ENCODE data around the gene MIPOL1.
"Not testable (repeated sequence)": the region's sequence is repeated elsewhere in the genome, so short reads cannot be mapped to it uniquely, and the experiment has no call there.

Gene MIPOL1

DNA sequence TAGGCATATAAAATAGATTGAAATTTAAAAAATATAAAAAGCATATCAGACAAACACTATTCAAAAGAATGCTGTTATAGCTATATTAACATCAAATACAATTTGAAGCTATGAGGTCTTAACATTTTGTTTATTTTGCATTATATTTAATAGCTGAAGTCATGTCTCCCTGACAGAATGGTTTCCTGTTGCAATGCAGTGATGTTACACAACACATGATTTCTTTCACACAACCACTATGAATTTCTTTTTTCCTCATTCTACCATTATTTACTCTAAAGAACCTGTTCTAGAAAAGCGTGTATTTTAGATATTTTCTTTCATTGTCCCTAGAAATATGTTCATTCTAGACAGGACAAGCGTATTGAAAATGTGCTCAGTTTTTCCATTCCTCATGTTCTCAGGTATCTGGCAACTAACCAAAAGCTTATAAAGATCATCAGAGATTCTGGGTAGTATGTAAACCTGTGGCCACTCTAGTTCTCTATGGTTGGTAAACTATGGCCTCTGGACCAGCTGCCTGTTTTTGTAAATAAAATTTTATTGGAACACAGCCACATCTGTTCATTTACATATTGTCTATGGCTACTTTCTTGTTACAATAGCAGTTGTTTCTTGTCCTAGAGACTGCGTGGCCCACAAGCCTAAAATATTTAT, 213.5 kb downstream of the MIPOL1 start:
- DNase-seq, result no peak

DNA sequence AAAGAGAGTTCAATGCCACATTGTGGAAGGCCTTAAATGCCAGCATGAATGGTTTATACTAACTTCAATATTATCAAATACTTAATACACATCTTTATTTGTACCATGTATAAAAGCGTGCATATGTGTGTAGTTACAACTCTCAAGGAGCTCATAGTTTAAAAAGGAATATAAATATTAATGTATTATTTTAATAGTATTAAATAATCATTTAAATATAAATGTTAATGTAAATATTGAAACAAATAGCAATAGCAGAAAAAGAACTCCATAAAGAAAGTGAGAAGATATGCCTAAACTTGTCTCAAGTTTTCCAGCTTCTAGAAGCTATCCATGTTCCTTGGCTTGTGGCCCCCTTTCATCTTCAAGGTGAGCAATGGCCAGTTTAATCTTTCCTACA, 215.3 kb downstream of the MIPOL1 start:
- DNase-seq, result no peak

DNA sequence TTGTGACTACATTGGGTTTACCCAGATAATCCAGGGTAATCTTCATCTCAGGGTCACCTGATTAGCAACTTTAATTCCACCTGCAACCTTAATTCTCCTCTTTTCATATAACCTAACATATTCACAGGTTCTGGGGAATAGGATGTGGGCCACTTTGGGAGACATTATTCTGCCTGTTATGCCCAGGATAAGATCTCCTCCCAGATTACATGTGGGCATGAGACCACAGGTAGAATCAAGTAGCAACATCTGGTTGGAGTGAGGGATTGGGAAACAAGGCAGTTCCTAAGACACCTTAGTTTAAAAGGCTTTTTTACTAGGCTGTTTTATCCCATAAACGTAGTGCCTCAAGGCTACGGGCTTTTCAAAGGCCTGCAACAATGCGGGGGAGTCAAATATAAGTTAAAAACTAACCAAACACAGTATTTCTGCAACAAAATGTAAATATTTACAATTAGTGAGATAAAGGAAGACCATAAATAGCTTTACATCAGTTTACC, 215.8 kb downstream of the MIPOL1 start:
- DNase-seq, result no peak

DNA sequence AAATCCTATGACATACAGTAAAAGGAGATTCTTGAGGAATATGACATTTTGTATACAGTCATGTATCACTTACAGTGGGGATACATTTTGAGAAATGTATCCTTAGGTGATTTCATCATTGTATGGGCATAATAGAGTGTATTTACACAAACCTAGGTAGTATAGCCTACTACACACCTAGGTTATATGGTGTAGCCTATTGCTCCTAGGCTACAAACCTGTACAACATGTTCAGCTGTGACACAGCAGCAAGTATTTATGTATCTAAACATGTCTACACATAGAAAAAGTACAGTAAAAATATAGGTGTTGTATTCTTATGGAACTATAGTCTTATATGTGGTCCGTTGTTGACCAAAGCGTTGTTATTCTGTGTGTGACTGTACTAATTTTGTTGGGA, 218.5 kb downstream of the MIPOL1 start:
- no peak for DNase-seq

DNA sequence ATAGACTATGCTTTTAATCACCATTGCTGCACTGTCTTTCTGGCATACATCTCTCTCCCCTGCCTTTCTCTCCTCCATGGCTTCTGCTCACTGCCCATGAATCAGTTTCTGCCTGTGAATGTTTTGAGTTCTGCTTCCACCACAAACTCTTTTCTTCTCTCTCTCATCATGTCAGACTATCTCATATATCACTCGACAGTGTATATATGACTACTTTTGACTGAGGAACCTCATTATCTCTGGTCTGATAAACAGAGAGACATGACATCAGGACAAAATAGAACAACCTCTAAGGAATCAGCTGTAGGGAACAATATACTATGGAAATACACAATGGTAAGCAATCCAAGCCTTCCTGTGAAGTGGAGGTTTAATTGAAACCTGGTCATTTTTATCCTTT, 219.4 kb downstream of the MIPOL1 start:
- no peak for DNase-seq

DNA sequence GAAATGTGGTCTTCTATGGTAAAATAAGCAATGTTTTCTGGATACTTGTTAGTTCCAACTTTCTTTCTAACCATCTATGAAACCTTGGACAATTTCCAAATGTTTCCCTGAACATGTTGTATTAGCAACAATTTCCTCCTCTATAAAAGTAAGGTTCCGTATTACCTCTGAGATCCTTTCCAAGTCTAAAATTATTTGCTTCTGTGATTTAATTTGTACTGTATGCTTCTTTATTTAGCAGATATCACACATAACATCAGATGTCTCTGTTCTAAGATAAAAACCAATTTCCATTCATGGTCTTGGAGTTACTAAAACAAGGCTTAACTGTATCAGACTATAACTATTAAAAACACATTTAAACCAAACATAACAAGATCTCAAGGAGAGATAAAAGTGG, 220.1 kb downstream of the MIPOL1 start:
- DNase-seq, result no peak

DNA sequence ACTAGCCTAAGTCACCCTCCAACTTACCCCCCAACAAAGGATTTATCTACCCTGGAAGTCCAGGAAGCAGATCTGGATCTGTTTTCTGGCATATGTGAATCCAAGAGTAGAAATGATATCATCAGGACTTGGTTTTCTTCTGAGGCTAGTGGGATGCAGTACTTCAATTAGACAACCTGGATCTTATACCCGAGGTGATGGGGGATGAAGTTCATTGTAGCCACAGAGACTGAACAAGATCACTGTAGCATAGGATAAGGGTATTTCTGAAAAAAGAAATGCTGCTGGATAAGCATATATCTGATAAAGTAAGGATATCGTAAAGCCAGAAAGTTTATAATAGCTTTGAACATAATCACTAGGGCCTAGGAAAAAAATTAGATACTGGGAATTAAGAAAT, 222.9 kb downstream of the MIPOL1 start:
- DNase-seq, result no peak

DNA sequence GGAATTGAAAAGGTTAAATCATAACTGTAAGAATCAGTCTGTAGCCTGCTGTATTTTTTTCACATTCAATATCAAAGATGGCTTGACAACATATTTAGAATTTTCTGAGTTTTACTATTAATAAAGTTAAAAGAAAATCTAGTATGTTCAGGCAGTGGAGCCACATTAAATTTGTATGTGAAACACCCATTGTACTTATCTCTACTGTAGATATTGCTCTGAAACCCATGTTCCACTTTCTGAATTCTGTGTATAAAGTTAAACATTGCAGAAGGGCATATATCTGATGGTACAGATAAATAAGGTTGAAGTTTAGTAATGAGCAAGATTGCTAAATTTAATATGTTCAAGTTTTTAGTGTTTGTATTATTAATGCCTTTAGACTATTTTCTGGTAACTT, 224.6 kb downstream of the MIPOL1 start:
- DNase-seq, result no peak

DNA sequence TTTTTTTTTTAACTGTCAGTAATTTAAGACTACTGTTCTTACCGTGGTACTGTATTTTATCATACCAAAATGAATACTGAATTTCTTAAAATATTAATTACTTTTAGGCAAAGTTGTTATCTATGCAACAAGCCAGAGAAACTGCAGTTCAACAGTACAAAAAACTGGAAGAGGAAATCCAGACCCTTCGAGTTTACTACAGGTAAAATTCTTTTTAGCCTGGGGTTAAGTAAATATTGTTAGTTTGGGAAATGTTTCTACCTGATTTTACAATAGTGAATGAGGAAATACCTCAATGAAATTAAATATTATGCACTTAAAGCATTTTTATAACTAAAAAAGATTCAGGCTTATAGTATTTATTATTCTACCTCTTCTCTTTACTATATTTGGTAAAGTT, 225.0 kb downstream of the MIPOL1 start:
- DNase-seq, result no peak

DNA sequence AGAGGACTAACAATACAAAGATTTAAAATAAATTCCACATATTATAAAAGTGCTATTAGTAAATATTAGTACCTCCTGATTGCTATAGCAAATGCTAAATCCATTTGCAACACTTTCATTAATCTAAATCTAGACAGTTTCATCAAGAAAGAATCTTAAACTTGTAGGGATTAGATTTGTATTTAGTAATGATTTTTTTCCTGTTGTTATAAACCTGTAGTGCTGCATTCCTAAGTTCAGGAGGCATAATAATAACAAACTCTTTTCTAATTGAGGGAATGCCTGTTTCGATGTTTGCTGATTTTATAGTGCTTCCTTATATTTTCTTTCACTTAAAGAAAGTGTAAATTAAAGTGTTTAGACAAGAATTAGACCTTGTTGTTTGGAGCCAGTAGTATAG, 231.2 kb downstream of the MIPOL1 start:
- DNase-seq, result no peak

DNA sequence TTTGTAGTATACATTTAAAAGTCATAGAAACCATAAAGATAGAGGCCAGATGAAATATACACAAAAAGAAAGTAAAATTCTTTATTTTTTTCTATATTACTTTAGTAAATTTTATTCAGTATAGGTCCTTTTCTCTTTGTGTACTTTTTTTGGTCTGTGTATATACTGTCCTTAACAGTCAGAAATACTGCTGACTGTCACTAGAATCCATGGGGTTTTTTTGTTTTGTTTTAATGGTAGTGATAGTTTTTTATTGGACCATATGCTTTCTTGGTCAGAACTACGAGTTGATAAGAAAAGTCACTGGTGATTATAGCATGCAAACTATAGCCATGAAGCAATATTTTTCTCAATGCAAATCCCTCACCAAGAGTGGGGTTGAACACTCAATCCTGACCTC, 231.9 kb downstream of the MIPOL1 start:
- DNase-seq, result no peak

DNA sequence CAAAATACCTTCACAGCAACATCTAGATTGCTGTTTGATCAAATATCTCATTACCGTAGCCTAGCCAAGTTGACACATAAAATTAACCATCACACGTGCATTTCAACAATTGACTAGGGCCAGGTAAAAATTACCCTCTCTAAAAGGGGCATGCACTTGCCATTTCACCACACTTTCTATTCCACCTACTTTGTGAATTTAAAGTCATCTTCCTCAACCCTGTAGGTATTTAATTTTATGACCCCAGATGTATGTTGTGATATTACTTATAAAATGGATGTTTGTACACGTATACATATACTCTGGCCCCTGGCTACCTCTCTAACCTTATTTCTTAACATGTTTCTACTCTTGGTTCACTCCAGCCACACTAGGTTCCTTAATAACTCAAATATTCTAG, 237.1 kb downstream of the MIPOL1 start:
- DNase-seq, result no peak

DNA sequence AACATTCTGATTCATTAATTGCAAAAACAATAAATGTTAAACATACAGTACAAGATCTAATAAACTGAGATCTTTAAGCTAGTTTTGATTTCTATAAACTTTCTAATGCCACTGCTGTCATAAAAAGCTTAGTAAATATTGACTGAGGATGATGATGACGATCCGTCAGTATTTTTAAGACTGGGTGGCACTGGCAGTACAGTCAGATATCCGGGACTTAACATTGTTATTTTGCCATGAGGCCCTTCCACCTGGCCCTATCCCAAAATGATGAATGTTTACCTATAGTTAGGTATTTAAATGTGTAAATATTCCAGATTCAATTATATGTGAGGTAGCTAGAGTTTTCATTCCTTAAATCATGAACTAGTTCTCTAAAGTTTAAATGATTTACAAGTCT, 238.8 kb downstream of the MIPOL1 start:
- DNase-seq, result no peak

DNA sequence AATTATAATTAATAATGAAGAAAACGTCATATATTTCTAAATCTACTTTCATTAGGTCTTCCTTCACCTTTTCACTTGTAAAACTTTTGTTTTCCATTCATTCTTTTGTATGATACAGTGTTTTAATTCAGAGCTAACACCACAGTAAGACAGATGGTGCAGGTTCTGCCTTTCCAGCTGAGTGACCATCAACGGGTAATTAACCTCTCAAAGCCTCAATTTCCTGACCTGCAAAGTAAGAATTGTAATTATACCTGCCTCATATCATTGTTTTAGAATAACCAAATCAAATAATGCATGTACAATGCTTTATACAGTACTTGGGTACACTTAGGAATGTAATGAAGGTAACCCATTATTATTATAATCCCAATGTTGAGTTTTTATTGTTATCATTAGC, 239.8 kb downstream of the MIPOL1 start:
- no peak for DNase-seq

DNA sequence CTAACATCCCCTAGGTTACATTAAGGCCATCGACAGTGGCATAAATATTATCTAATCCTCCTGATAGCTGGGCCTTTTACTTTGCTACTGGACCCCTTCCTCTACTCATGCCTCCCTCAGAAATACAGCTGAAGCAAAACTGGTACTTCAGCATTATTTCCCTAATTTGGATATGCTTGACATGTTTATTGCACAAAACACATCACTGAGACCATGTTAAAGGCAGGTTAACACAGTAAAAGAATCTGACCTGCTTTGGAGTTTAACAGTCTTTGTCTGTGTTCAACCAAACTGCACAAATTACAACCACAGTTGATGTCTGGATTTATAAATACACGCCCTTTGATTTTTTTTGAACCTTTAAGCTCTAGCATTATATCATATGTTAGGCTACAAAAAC, 240.7 kb downstream of the MIPOL1 start:
- no peak for DNase-seq

DNA sequence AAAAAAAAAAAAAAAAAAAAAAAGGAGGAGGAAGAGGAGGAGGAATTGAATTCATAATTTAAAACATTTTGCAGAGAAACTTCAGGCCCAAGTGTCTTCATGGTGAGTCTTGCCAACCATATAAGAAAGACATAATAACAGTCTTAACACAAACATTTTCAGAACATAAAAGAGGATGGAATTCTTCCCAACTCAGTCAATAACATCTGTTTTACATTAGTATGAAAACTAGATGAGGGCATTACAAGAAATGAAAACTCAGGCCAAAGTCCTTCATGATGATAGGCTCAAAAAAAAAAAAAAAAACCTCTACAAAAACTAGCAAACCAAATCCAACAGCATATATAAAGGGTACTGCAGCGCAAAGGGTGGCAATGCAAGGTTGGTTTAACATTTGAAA, 245.7 kb downstream of the MIPOL1 start:
- no peak for DNase-seq

DNA sequence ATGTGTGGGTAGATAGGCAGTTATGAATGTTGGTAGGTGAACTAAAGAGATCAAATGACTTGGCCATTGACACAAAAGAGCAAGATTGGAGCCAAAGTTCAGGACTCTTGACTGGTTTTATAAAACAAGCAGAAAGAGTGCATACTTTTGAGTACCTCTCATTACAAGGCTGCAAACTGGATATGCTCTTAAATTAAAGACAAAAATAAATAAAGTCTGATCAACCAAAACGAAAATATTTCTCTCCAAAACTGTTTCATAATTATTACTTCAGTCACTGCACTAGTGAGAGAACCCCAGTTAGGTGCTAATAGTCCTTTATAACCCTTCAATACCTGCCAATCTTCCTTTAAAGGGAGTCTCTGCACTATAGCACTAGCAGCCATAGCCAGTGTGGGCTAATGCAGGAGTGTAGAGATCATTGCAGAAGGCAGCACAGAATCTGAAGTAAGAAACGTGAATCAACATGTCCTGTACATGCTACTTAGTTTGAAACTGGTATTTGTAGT, 250.2 kb downstream of the MIPOL1 start:
- DNase-seq, result no peak

DNA sequence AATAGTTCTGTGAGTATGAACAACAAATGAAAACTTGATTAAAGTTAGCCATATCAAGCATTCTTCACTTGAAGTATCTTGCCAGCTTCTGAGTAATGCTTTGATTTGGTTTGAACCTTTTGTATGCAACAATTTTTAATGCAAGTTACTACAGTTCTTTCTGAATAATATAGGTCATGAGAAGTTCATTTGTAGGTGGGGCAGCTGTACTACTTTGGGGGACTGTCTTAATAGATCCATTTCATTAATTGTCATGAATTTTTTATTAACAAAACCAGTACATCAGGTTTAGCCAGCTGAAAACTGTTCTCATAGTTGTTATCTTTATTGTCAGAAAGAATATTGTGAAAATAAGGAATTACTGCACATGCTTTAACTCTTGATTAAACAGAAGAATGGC, 254.6 kb downstream of the MIPOL1 start:
- no peak for DNase-seq

DNA sequence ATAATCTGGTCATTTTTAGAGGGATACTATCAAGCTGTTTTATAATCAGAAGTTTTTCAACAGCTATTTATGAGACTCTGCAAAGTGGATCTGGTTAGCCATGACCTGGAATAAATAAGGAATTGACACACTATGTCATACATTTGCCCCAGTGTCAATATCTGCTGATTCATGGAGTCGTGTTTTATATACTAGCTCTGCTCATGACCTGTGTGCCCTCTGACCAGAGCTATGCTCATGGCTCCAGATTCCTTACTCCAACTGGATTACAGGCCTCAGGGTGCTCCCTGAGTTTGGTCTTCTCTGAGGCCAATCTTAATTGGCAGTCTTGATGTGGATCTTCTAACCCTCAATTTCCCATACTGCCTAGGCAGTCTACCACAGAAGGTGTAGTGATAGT, 256.2 kb downstream of the MIPOL1 start:
- no peak for DNase-seq

DNA sequence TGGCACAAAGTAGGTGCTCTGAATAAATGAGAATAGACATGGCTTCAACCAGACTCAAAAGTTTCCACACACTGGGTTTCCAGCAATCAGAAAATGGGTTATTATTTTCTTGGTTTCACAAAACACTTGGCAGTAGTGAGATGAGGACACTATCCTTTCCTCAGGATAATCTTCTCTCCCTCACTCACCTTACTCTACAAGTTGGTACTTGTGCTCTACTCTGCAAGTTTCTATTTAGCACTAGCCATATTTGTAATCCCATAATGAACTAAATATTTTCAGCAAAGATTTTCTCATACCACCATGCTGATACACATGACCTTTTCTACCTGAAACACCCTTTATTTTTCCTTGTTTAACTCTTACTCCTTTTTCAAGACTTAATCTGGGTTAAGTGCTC, 259.6 kb downstream of the MIPOL1 start:
- DNase-seq, result no peak

DNA sequence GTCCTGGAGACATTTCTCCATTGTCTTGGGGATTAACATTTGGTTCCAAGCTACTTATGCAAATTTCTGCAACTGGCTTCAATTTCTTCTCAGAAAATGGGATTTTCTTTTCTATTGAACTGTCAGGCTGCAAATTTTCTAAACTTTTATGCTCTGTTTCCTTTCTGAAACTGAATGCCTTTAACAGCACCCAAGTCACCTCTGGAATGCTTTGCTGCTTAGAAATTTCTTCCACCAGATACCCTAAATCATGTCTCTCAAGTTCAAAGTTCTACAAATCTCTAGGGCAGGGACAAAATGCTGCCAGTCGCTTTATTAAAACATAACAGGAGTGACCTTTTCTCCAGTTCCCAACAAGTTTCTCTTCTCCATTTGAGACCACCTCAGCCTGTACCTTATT, 264.7 kb downstream of the MIPOL1 start:
- not testable (repeated sequence) for DNase-seq

DNA sequence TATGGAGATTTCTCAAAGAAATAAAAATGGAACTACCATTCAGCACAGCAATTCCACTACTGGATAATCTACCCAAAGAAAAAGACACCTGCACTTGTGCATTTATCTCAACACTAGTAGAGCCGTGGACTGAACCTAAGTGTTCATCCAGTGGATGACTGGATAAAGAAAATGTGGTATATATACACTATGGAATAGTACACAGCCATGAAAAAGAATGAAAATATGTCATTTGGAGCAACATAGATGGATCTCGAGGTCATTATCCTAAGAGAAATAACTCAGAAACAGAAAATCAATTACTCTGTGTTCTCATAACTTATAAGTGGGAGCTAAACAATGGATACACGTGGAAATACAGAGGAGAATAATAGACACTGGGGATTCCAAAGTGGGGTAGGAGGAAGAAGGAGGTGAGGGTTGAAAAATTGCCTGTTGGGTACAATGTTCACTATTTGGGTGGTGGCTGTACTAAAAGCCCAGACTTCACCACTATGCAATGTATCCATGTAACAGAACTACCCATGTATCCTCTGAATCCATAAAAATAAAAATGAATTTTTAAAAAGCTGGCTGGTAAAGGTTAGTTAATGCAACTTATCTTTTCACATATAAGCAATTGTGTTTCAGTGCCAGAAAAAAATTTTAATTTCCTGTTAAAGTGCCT, 266.6 kb downstream of the MIPOL1 start:
- no peak for DNase-seq

DNA sequence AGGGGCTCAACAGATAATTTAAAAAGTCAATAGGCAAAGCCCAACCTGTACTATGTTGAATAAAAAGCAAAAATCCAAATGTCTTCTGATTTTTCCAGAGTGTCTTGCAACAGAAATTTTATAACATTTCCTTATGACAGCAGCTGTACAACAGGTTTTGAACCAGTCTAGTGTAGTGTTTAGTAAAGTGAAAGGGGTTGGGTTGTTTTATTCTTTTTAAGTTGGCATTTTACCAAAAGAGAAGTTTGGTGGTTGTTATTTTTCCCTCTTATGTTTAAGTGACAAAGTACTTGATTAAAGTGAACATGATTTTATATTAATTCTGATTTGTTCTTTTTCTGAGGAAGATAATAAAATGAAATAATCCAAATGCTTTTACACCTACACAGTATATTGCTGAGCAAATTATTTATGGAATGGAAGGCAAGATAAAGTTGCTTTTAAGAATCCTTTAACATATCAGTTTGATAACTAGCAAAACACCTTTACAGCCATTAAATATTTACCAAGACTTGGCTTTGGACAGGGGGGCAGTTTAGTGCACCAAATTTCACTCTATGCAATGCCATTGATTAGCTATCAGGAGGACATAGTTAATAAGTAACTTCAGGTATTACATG, 268.4 kb downstream of the MIPOL1 start:
- DNase-seq, result no peak

DNA sequence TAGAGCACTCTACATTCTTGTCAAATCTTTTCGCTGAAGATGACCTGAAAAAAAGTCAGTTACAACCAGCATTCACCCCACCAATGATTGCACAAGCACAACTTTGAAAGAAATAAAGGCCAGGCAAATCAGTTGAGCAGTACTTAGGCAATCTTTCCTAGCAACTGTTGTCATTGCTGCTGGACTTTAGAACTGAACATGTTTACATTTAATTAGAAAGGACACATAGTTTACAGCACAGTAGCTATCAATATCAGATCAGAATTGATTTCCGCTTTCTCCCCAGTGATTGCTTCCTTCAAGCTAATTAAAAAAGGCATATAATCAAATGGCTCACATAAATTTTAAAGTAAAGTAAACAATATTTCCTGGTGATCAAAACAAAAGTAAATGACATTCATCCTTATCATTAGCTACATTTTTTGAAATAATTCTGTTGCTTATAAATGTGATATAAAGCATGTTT, 268.9 kb downstream of the MIPOL1 start:
- DNase-seq, result no peak
